PC-9 (cell line): ENCODE measurements around the gene ATG4A.

Experiments used
- CTCF ChIP-seq: fragments of 200-600 bp; sonication (generic); conservative IDR thresholded peaks from 2 replicates; pipeline ENCODE4 v1.6.1; 2017; ENCODE audit warnings: mixed run types, antibody characterized with exemption, mild to moderate bottlenecking, moderate library complexity
- EZH2 ChIP-seq: fragments of 200-600 bp; sonication (generic); IDR thresholded peaks from 2 replicates; pipeline ENCODE4 v1.8.0; 2017; ENCODE audit warnings: antibody characterized with exemption, low read depth

GRCh38 chrX:108134724-108135123 lies 43.1 kb downstream of the ATG4A start:
- TF ChIP-seq CTCF (no peak), EZH2 (no peak)
